SU-DHL-6 (cell line): ENCODE measurements around the gene LRP1B.

Source experiments
- H2AFZ ChIP-seq: fragments of 200-600 bp; sonication (generic); 2 replicates; pipeline ENCODE4 v1.6.1; 2014; ENCODE audit warnings: low read depth, mild to moderate bottlenecking, moderate library complexity, mixed read lengths, antibody characterized with exemption, low read length; ENCODE audit not compliant: severe bottlenecking
- H3F3A ChIP-seq: fragments of 200-600 bp; shearing (Covaris generic); 2 replicates; pipeline ENCODE4 v1.6.0; 2016; ENCODE audit warnings: antibody characterized with exemption, mild to moderate bottlenecking; ENCODE audit not compliant: insufficient read depth
- H3K27ac ChIP-seq: fragments of 200-600 bp; sonication (generic); 2 replicates; pipeline ENCODE4 v1.5.1; 2016; ENCODE audit warnings: low read depth, mild to moderate bottlenecking, low read length, moderate library complexity, mixed read lengths
- H3K27me3 ChIP-seq: fragments of 200-600 bp; sonication (generic), shearing (Covaris generic); 2 replicates; pipeline ENCODE4 v1.6.0; 2014; ENCODE audit warnings: mild to moderate bottlenecking, low read length
- H3K36me3 ChIP-seq: fragments of 200-600 bp; sonication (generic); 2 replicates; pipeline ENCODE4 v1.6.1; 2014; ENCODE audit warnings: mild to moderate bottlenecking, low read length, mixed read lengths
- H3K4me2 ChIP-seq: fragments of 300-600, 200-600 bp; shearing (Covaris generic), sonication (generic); 2 replicates; pipeline ENCODE4 v1.6.0; 2014; ENCODE audit warnings: low read length, low read depth, mild to moderate bottlenecking; ENCODE audit not compliant: poor library complexity, severe bottlenecking
- H3K4me3 ChIP-seq: fragments of 200-600 bp; sonication (generic); 2 replicates; pipeline ENCODE4 v1.5.1; 2014; ENCODE audit warnings: antibody characterized with exemption, low read length, mild to moderate bottlenecking, mixed read lengths; ENCODE audit not compliant: insufficient read depth, poor library complexity, severe bottlenecking
- H3K79me2 ChIP-seq: fragments of 200-600 bp; sonication (generic); 2 replicates; pipeline ENCODE4 v1.6.1; 2014; ENCODE audit warnings: mild to moderate bottlenecking, low read length, moderate library complexity; ENCODE audit not compliant: insufficient read depth
- H3K9ac ChIP-seq: fragments of 200-600 bp; sonication (generic); 2 replicates; pipeline ENCODE4 v1.7.0; 2014; ENCODE audit warnings: mild to moderate bottlenecking, low read length
- H3K9me2 ChIP-seq: fragments of 200-600 bp; sonication (generic); replicated peaks from 2 replicates; pipeline ENCODE4 v1.6.1; 2014; ENCODE audit warnings: low read length; ENCODE audit not compliant: insufficient read depth
- H3K9me3 ChIP-seq: fragments of 200-600 bp; sonication (generic); 2 replicates; pipeline ENCODE4 v1.6.1; 2014; ENCODE audit warnings: low read length, mixed read lengths; ENCODE audit not compliant: insufficient read depth
- H4K20me1 ChIP-seq: fragments of 200-600 bp; sonication (generic); 2 replicates; pipeline ENCODE4 v1.6.1; 2014; ENCODE audit warnings: low read depth, mild to moderate bottlenecking, antibody characterized with exemption, low read length, moderate library complexity, mixed read lengths
- EZH2phosphoT487 ChIP-seq: fragments of 200-600 bp; sonication (generic), shearing (Covaris generic); conservative IDR thresholded peaks from 2 replicates; pipeline ENCODE4 v1.6.1; 2018; ENCODE audit warnings: mild to moderate bottlenecking, antibody characterized with exemption, low read length, moderate library complexity, mixed read lengths
- TF ChIP-seq, protein P1 (sequence below): fragments of 200-600 bp; sonication (generic); IDR thresholded peaks from one replicate; pipeline ENCODE4 v1.5.1; 2017; ENCODE audit warnings: antibody characterized with exemption, mild to moderate bottlenecking, low read length, moderate library complexity; ENCODE audit not compliant: insufficient read depth, poor library complexity, severe bottlenecking

LRP1B gene

GRCh38 chr2:140627885-140628284, 1502.9 kb downstream of the LRP1B start:
- Histone ChIP-seq H3K36me3 (no peaks in the 10 kb centered on the region), H3K27ac (no peak overlapping the region), H2AFZ (no peak overlapping the region), H3F3A (no peaks in the 10 kb centered on the region), H3K9me2 (no peaks in the 10 kb centered on the region), H3K4me3 (no peak overlapping the region), H4K20me1 (no peaks in the 10 kb centered on the region), H3K79me2 (no peaks in the 10 kb centered on the region), H3K9me3 (no peaks in the 10 kb centered on the region), H3K27me3 (no peaks in the 10 kb centered on the region), H3K4me2 (no peak overlapping the region), H3K9ac (no peak overlapping the region)
- no peak for TF ChIP-seq EZH2phosphoT487
- TF ChIP-seq, protein P1, sequence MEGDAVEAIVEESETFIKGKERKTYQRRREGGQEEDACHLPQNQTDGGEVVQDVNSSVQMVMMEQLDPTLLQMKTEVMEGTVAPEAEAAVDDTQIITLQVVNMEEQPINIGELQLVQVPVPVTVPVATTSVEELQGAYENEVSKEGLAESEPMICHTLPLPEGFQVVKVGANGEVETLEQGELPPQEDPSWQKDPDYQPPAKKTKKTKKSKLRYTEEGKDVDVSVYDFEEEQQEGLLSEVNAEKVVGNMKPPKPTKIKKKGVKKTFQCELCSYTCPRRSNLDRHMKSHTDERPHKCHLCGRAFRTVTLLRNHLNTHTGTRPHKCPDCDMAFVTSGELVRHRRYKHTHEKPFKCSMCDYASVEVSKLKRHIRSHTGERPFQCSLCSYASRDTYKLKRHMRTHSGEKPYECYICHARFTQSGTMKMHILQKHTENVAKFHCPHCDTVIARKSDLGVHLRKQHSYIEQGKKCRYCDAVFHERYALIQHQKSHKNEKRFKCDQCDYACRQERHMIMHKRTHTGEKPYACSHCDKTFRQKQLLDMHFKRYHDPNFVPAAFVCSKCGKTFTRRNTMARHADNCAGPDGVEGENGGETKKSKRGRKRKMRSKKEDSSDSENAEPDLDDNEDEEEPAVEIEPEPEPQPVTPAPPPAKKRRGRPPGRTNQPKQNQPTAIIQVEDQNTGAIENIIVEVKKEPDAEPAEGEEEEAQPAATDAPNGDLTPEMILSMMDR = no peak

- Histone ChIP-seq H3K4me3 (no peak overlapping the region), H2AFZ (no peak overlapping the region), H3K9me2 (no peaks in the 10 kb centered on the region), H3K4me2 (no peak overlapping the region), H3F3A (no peaks in the 10 kb centered on the region), H3K36me3 (no peaks in the 10 kb centered on the region), H3K9me3 (no peaks in the 10 kb centered on the region), H3K27me3 (no peaks in the 10 kb centered on the region), H4K20me1 (no peaks in the 10 kb centered on the region), H3K27ac (no peak overlapping the region), H3K79me2 (no peaks in the 10 kb centered on the region), H3K9ac (no peak overlapping the region)
- TF ChIP-seq, protein P1 = no peak
- TF ChIP-seq EZH2phosphoT487 = no peak
Measured at GRCh38 chr2:140627136-140627535, 1503.7 kb downstream of the LRP1B start.

DNA sequence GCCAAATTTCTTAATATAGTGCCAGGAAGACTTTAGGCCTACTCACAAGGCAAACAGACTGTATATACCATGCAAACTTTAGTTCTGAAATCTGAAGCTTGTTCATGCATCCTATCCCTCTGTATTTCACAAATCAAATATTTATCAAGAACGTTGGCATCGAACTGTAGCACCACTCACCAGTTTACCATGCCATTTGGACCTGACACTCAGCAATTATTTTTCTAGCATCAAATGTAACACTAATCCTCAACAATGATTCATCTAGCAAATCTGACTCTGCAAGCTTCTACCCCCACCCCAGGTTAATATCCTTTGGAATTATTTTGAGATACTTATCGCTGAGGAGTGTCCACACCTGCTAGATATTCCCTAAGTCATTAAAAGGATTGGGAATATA, 1506.6 kb downstream of the LRP1B start:
- TF ChIP-seq, protein P1 = no peak
- no peak for TF ChIP-seq EZH2phosphoT487

More for the DNA sequence above, 1506.6 kb downstream of the LRP1B start:
- Histone ChIP-seq H3K4me2 (no peak overlapping the region), H3K36me3 (no peaks in the 10 kb centered on the region), H3K27ac (no peak overlapping the region), H3K79me2 (no peaks in the 10 kb centered on the region), H3K9me2 (no peaks in the 10 kb centered on the region), H2AFZ (no peak overlapping the region), H3K4me3 (no peak overlapping the region), H3K9ac (no peak overlapping the region), H3F3A (no peaks in the 10 kb centered on the region), H4K20me1 (no peaks in the 10 kb centered on the region), H3K9me3 (no peaks in the 10 kb centered on the region), H3K27me3 (no peaks in the 10 kb centered on the region)
